Right atrium auricular region (tissue), 2 donors: Measurements from ENCODE around the gene CEP78. TPM values are rescaled to one million over a fixed set of nuclear protein-coding genes. Genes with fewer than 3 reads are reported as not detected.
"Not testable (repeated sequence)": the region's sequence is repeated elsewhere in the genome, so short reads cannot be mapped to it uniquely, and the experiment has no call there.

Experiments used
- DNase-seq: peaks from one replicate; pipeline ENCODE4 v3.0.0-alpha.2; 2019; ENCODE audit warnings: low spot score
- H3K27ac ChIP-seq, 2 donors: fragments of 200-600 bp; sonication (generic); 1 replicate in 1 of 2; 2 replicates in 1 of 2; pipeline ENCODE4 v1.5.1; 2016 to 2019
- H3K27me3 ChIP-seq, 2 donors: fragments of 200-600 bp; sonication (generic); one replicate each; pipeline versions ENCODE4 v1.5.1 to v1.6.0; 2017 to 2019
- H3K36me3 ChIP-seq: fragments of 200-600 bp; sonication (generic); one replicate; pipeline ENCODE4 v1.5.1; 2016
- H3K4me1 ChIP-seq, 2 donors: fragments of 200-600 bp; sonication (generic); one replicate each; pipeline versions ENCODE4 v1.5.1 to v1.6.0; 2017 to 2019
- H3K4me3 ChIP-seq, 2 donors: fragments of 200-600 bp; sonication (generic); 1 replicate in 1 of 2; 2 replicates in 1 of 2; pipeline ENCODE4 v1.5.1; 2017 to 2019; ENCODE audit warnings: mild to moderate bottlenecking in 1 of 2, moderate library complexity in 1 of 2
- H3K9me3 ChIP-seq, 2 donors: fragments of 200-600 bp; sonication (generic); one replicate each; pipeline ENCODE4 v1.5.1; 2019
- total RNA-seq, 2 donors: library from RNA; depleted of rRNA; stranded (reverse); fragments of >200 nt; gene quantifications; one replicate each; pipeline ENCODE4 v1.1.0, GENCODE V29; 2016
- TF ChIP-seq, protein P1 (sequence below), 2 donors: fragments of 200-600 bp; sonication (generic); IDR thresholded peaks; one replicate each; pipeline ENCODE4 v1.5.1; 2019; ENCODE audit warnings: antibody characterized with exemption in 2 of 2

Gene CEP78
- total RNA-seq, 2 donors from 2014 or later, result 2.4 to 4.2 TPM

DNA sequence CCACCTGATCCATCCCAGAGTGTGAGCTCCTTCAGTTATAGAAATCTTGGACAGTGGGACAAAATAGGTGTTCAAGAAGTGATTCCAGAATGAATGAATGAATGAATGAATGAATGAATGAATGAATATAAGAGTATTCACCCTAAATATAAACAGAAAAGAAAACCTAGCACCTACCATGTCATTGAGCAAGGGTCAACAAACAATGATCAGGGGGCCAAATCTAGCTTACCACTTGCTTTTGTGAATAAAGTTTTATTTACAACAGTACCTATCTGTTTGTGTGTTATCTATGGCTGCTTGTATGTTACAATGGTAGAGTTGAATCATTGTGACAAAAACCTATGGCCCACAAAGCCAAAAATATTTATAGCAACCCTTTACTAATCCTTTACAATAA, 43.9 kb upstream of the CEP78 start:
- no peak for DNase-seq
- H3K36me3 ChIP-seq, result no peaks in the 10 kb centered on the region
- H3K4me3 ChIP-seq, result no peak overlapping the region
- TF ChIP-seq, protein P1, sequence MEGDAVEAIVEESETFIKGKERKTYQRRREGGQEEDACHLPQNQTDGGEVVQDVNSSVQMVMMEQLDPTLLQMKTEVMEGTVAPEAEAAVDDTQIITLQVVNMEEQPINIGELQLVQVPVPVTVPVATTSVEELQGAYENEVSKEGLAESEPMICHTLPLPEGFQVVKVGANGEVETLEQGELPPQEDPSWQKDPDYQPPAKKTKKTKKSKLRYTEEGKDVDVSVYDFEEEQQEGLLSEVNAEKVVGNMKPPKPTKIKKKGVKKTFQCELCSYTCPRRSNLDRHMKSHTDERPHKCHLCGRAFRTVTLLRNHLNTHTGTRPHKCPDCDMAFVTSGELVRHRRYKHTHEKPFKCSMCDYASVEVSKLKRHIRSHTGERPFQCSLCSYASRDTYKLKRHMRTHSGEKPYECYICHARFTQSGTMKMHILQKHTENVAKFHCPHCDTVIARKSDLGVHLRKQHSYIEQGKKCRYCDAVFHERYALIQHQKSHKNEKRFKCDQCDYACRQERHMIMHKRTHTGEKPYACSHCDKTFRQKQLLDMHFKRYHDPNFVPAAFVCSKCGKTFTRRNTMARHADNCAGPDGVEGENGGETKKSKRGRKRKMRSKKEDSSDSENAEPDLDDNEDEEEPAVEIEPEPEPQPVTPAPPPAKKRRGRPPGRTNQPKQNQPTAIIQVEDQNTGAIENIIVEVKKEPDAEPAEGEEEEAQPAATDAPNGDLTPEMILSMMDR (IDR thresholded peaks at IDR 0.05), result no peak
- H3K4me1 ChIP-seq, result no peaks in the 10 kb centered on the region
- H3K27ac ChIP-seq, result no peak overlapping the region
- H3K27me3 ChIP-seq, result no peaks in the 10 kb centered on the region
- H3K9me3 ChIP-seq, result no peaks in the 10 kb centered on the region

DNA sequence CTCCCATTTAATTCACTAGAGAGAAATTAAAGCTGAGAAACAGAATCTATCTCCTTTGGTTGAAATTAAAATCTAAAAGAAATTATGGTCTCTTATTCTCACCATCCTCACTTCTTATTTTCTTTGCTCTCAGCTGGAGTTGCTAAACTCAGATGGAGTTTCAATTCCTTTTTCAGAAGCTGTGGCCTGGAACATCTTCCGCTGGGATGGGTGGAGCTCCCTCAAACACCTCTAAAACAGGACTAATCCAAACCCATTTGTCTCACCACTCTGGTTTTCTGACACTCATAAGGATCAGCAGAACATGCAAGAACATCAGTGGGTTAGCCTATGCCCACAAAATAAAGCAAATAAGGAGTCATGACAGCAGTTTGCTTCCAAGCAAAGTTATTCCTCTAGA, 39.6 kb upstream of the CEP78 start:
- TF ChIP-seq, protein P1 (IDR thresholded peaks at IDR 0.05), result no peak
- H3K4me3 ChIP-seq, result no peak overlapping the region
- no peaks in the 10 kb centered on the region for H3K4me1 ChIP-seq
- no peak for DNase-seq
- no peaks in the 10 kb centered on the region for H3K36me3 ChIP-seq
- H3K27ac ChIP-seq, result no peak overlapping the region
- no peaks in the 10 kb centered on the region for H3K9me3 ChIP-seq
- no peaks in the 10 kb centered on the region for H3K27me3 ChIP-seq

DNA sequence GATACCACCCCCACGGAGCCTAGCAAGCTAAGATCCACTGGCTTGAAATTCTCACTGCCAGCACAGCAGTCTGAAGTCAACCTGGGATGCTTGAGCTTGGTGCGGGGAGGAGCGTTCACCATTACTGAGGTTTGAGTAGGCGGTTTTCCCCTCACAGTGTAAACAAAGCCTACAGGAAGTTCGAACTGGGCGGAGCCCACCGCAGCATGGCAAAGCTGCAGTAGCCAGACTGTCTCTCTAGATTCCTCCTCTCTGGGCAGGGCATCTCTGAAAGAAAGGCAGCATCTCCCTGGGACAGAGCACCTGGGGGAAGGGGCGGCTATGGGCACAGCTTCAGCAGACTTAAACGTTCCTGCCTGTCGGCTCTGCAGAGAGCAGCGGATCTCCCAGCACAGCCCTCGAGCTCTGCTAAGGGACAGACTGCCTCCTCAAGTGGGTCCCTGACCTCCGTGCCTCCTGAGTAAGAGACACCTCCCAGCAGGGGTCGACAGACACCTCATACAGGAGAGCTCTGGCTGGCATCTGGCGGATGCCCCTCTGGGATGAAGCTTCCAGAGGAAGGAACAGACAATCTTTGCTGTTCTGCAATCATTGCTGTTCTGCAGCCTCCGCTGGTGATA, 34.6 kb upstream of the CEP78 start:
- H3K9me3 ChIP-seq, H3K27me3 ChIP-seq, H3K4me3 ChIP-seq, DNase-seq, H3K27ac ChIP-seq, H3K36me3 ChIP-seq, H3K4me1 ChIP-seq: not testable (repeated sequence)

DNA sequence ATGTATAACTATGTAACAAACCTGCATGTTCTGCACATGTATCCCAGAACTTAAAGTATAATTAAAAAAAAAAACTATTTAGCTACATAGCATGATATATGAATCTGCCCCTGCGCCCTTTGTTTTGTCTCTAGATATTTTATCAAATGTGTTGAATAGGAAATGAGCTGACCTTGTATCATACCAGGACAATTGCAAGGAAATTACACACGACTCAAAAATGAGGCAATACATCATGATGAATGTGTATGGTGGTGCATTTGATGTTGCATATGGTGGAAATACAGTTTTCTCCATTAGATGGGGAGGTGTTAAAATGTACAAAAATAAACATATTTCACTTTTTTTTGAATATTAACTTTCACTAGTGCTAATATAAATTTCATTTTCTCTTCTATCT, 28.6 kb upstream of the CEP78 start:
- H3K36me3 ChIP-seq, result no peaks in the 10 kb centered on the region
- no peaks in the 10 kb centered on the region for H3K27me3 ChIP-seq
- H3K27ac ChIP-seq, result no peak overlapping the region
- no peaks in the 10 kb centered on the region for H3K9me3 ChIP-seq
- no peak overlapping the region for H3K4me3 ChIP-seq
- no peaks in the 10 kb centered on the region for H3K4me1 ChIP-seq
- TF ChIP-seq, protein P1 (IDR thresholded peaks at IDR 0.05), result no peak
- DNase-seq, result no peak

DNA sequence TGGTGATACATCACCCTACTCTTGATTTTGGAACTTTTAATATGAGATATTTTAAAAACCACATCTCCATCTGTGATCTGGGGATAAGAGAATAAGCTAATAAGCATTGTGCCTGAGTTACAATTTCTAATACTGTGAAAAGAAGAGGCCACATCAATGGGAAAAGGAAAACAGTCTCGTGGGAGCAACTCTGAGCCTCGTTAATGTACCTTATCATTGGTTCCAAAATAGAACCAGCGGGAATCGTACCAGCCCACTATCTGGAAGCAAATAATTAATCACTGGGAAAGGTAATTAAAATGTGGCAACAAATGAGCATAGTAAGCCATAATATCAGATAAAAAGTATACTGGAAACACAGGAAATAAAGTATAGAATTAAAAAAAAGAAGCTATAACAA, 28.0 kb upstream of the CEP78 start:
- TF ChIP-seq, protein P1 (IDR thresholded peaks at IDR 0.05), result no peak

DNA sequence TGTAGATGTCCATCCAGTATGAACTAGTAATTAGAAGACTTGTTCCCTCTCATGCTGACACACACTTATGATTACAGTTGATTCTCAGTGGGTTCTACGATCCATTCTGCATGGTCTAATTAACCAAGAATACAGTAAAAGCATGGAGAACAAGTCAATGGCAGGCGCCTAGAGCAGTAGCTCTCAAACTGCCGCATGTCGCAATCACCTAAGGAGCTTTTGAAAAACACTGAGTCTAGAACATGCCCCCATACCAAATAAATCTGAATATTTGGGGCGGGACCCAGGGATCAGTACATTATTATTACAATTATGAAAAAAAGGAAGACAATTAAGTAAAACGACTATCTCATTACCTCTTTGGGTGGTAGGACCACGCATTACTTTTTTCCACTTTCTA, 26.7 kb upstream of the CEP78 start:
- H3K27me3 ChIP-seq, result no peaks in the 10 kb centered on the region
- no peaks in the 10 kb centered on the region for H3K36me3 ChIP-seq
- no peak overlapping the region for H3K4me3 ChIP-seq
- no peaks in the 10 kb centered on the region for H3K9me3 ChIP-seq
- no peak for DNase-seq
- H3K4me1 ChIP-seq, result no peaks in the 10 kb centered on the region
- TF ChIP-seq, protein P1 (IDR thresholded peaks at IDR 0.05), result no peak
- H3K27ac ChIP-seq, result no peak overlapping the region

More for the DNA sequence above, 28.0 kb upstream of the CEP78 start:
- Histone ChIP-seq H3K9me3 (no peaks in the 10 kb centered on the region), H3K4me3 (no peak overlapping the region), H3K27me3 (no peaks in the 10 kb centered on the region), H3K36me3 (no peaks in the 10 kb centered on the region), H3K27ac (no peak overlapping the region), H3K4me1 (no peaks in the 10 kb centered on the region)
- DNase-seq, result no peak
